GM06990 (cell line): Measurements from ENCODE around the gene FAM107A.

Experiments
- DNase-seq: peaks from one replicate; pipeline ENCODE4 v3.0.0-alpha.2; 2011; ENCODE audit not compliant: insufficient read length; ENCODE audit errors: extremely low read depth
- H3K27me3 ChIP-seq: replicated peaks from 2 replicates; pipeline ENCODE4 v1.6.0; 2011; ENCODE audit warnings: low read length; ENCODE audit not compliant: control insufficient read depth, insufficient read depth
- H3K36me3 ChIP-seq: 2 replicates; pipeline ENCODE4 v1.5.1; 2011; ENCODE audit warnings: low read length; ENCODE audit not compliant: control insufficient read depth, insufficient read depth
- H3K4me3 ChIP-seq: replicated peaks from 2 replicates; pipeline ENCODE4 v1.5.1; 2011; ENCODE audit warnings: low read depth, mild to moderate bottlenecking, control low read depth, low read length
- TF ChIP-seq, protein P1 (sequence below): IDR thresholded peaks from 2 replicates; pipeline ENCODE4 v1.5.1; 2011; ENCODE audit warnings: low read length, control low read depth, mild to moderate bottlenecking, inconsistent platforms; ENCODE audit not compliant: insufficient read depth, poor library complexity, severe bottlenecking

Gene FAM107A

DNA sequence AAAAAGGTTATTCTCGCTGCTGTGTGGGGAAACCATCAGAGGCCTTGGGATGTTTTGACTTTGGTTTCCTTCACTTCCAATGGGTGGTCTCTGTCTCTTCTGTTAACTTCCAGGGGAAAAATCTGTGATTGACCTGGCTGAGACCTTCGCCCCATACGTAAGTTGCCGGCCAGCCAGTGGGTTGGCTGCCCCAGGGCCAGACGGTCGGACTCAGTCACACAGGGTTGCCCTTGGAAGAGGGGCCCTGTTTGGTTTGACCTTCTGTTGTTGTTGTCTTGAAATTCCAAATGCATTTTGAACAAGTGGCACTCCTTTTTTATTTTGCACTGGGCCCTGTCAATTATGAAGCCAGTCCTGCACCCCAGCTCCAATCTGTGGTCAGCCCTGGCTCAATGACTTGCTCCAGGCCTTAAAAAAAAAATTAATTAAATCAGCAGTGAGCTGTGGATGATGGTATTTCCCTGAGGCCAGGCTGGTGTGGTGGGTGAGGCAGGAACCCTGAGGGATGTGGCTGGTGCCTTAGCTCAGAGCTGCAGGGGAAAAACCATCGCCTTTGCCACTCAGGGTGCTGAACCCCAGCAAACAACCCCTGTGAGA lies 4.5 kb downstream of the FAM107A start:
- Histone ChIP-seq H3K27me3 (peaks cover 1% of the 10 kb centered on the region), H3K36me3 (no peaks in the 10 kb centered on the region), H3K4me3 (no peak overlapping the region)
- TF ChIP-seq, protein P1, sequence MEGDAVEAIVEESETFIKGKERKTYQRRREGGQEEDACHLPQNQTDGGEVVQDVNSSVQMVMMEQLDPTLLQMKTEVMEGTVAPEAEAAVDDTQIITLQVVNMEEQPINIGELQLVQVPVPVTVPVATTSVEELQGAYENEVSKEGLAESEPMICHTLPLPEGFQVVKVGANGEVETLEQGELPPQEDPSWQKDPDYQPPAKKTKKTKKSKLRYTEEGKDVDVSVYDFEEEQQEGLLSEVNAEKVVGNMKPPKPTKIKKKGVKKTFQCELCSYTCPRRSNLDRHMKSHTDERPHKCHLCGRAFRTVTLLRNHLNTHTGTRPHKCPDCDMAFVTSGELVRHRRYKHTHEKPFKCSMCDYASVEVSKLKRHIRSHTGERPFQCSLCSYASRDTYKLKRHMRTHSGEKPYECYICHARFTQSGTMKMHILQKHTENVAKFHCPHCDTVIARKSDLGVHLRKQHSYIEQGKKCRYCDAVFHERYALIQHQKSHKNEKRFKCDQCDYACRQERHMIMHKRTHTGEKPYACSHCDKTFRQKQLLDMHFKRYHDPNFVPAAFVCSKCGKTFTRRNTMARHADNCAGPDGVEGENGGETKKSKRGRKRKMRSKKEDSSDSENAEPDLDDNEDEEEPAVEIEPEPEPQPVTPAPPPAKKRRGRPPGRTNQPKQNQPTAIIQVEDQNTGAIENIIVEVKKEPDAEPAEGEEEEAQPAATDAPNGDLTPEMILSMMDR = no peak
- DNase-seq = no peak

DNA sequence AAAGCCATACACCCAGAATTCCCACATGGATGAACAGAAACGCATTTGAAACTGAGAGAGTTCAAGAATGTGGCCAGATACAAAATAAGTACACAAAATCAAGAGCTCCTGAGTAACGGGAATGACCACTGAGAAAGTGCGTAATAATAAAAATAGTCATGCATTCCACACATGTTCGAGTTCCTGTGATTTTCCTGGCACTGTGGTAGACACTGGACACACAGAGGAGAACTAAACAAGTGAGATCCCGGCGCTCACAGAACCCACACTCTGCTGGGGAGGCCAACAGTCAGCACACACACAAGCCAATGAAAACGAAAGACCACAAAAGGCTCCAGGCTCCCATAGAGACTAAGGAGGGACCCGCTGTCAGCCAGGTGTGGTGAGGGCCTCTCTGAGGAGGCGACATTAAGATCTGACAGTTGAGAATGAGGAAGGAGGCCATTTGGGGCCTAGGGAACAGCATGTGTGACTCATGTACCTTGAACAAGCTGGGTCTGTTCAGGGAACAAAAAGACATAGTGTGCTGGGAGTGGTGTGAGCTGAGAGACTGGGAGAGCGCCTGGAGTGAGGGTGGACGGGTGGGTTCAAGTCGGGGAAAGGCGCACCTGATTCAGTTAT lies 5.1 kb downstream of the FAM107A start:
- Histone ChIP-seq H3K36me3 (no peaks in the 10 kb centered on the region), H3K4me3 (no peak overlapping the region), H3K27me3 (peaks cover 1% of the 10 kb centered on the region)
- DNase-seq = no peak
- TF ChIP-seq, protein P1 = no peak

DNA sequence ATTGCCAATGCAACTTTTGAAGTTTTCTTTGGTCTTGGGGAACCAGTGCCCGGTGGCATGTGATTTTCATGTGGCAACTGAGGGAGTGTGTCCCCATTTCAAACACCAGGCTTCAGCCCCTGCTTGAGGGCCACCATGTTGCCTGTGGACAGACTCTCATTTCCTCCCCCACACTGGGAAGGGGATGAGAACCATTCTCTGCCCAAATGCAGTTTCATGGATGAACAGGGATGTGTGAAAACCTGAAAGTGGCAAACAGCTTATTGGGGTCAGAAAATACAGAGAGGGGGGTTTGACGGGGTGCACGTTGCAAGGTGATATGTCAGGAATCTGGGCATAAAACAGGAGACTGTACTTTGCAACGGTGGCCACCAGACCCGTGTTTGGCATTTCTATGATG lies 6.3 kb downstream of the FAM107A start:
- DNase-seq = no peak
- H3K36me3 ChIP-seq = no peaks in the 10 kb centered on the region
- H3K27me3 ChIP-seq = no peaks in the 10 kb centered on the region; the same call in 1 of the 2 replicates
- TF ChIP-seq, protein P1 = no peak
- H3K4me3 ChIP-seq = no peak overlapping the region

DNA sequence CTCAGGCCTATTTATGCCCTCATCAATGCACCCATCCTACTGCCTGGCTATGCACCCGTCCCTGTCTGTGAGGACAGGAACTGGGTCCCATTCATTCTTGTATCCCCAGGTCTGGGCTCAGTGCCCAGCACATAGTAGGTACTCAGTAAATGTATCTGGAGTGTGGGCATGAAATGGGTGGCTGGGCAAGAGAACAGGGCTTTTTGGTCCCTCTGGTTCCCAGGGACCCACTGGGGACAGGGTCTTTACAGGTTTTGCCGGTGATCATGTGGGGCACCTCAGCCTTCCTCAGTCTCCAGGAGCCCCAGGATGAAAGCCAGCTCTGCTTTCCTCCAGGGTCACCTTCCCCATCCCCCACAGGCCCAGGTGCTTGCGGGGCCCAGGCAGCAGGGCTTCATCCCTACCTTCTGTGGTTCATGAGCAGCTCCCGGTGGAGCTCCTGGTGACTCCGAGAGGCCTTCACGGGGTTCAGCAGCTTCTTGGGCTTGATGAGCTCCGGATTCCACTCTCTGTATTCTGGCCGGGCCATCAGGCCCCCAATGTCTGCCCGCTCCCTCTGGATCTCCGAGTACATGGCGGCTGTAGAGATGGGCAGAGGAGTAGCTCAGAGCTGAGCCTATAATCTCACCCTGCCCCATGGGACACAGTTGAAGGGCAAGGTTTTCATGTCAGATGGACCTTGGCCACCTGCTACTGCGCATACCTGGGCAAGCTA lies 7.7 kb downstream of the FAM107A start:
- H3K27me3 ChIP-seq = no peaks in the 10 kb centered on the region; the same call in 1 of the 2 replicates
- no peaks in the 10 kb centered on the region for H3K36me3 ChIP-seq
- TF ChIP-seq, protein P1 = no peak
- no peak overlapping the region for H3K4me3 ChIP-seq
- no peak for DNase-seq

DNA sequence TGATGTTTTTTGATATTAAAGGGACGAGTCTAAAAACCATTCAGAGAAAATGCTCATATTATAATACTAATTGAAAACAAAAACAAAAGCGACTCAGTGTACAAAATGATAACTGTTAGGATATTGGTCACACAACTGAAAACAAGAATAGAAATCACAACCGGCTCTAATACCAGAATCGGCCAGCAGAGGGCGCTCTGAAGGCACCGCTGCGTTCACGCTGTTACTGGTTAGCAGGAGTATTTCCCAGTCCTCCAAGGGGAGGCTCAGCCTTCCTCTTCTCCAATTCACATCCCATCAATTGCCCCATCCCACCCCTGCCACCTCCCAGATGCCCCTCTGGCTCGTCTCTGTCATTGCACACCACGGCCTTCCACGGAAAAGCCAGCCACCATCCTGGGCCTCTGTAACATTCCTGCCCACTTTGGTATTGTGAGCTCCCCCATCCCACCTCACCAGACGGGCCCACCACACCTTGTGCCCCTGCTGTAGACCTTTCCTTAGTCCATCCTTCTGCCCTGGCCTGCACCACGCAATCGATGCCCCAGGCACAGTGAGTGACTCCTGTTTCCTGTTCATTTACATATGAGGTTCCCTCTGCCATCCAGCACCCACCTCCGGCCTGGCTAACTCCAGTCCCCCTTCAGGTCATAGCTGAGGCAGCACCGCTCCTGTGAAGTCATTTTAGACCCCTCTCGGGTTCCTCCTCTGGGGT lies 8.5 kb downstream of the FAM107A start:
- no peak for DNase-seq
- H3K36me3 ChIP-seq = no peaks in the 10 kb centered on the region
- TF ChIP-seq, protein P1 = peak; percentile 89
- no peak overlapping the region for H3K4me3 ChIP-seq
- no peaks in the 10 kb centered on the region; the same call in 1 of the 2 replicates for H3K27me3 ChIP-seq
